HT-29 (cell line): ENCODE measurements around the gene TFAP2A. TPM values are rescaled to one million over a fixed set of nuclear protein-coding genes. Genes with fewer than 3 reads are reported as not detected.

Experiments
- small RNA-seq: library from RNA; depleted of rRNA; stranded (forward); fragments of <200 nt; gene quantifications from one replicate; pipeline ENCODE3, GENCODE V24; 2014
- total RNA-seq: library from RNA; depleted of rRNA; stranded (reverse); fragments of >200 nt; shearing (Covaris generic); gene quantifications from 2 replicates; pipeline ENCODE4 v1.2.3, GENCODE V29; 2014; rRNA removed

TFAP2A gene
- total RNA-seq, 1 experiment from 2014 or later, result 3.8 TPM

Small RNAs within 50 kb of the gene (small RNA-seq; reads per million reads assigned to genes)
- gene MIR5689, result not detected

Other genes starting within 250 kb of the TFAP2A start
- 4.6 and 9.7 TPM in 2 replicates for gene GCNT2, start 106.3 kb upstream of the TFAP2A start, total RNA-seq